HUES6 (cell line): Measurements from ENCODE around the gene ELMO2.

ENCODE experiments used
- H3K27ac ChIP-seq: 2 replicates; pipeline ENCODE4 v1.7.0; 2013; ENCODE audit warnings: low read depth, mild to moderate bottlenecking, low read length, inconsistent platforms
- H3K27me3 ChIP-seq: 2 replicates; pipeline ENCODE4 v1.6.1; 2013; ENCODE audit warnings: low read length; ENCODE audit not compliant: control insufficient read depth, insufficient read depth
- H3K36me3 ChIP-seq: 2 replicates; pipeline ENCODE4 v1.6.1; 2013; ENCODE audit warnings: low read length; ENCODE audit not compliant: control insufficient read depth, insufficient read depth
- H3K4me1 ChIP-seq: 2 replicates; pipeline ENCODE4 v1.6.1; 2013; ENCODE audit warnings: low read length; ENCODE audit not compliant: control insufficient read depth, insufficient read depth
- H3K4me3 ChIP-seq: 2 replicates; pipeline ENCODE4 v1.5.1; 2013; ENCODE audit warnings: low read depth, low read length
- H3K9ac ChIP-seq: one replicate; pipeline ENCODE4 v1.6.1; 2013; ENCODE audit warnings: mild to moderate bottlenecking, low read length
- H3K9me3 ChIP-seq: 2 replicates; pipeline ENCODE4 v1.6.1; 2013; ENCODE audit warnings: low read depth, low read length; ENCODE audit not compliant: control insufficient read depth, insufficient read depth

The ELMO2 gene

DNA sequence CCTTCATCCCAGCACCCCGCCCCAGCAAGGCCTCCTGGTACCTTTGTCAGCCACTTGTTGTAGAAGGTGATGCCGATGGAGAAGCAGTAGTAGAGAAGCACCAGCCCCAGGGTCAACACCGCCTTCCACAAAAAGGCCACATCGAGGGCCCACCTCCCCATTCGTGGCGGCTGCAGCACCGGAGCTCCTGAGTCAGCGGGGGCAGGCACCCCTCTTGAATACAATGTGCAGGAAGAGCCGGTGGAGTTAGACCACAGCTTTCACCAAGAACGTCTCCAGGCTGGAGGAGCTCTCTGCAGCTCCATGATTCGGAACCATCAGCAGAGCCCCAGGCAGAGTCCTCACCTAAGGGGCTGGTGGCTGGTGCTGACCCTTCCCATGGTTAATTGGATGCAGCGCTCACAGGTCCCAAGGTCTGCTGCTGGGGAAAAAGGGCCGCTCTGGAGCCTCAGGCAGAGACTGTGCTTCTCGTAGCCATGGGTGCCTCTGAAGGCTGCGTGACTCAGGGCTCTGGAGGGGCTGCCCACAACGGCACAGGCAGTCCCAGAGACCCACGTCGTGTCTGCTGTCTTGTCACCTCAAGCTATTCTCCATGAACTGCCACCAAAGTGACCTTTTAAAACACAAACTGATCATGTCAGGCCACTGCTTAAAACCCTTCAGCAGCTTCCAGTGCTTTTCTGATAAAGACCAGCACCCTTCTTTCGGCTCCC is 47.9 kb downstream of the ELMO2 start:
- H3K4me3 ChIP-seq = no peak overlapping the region
- no peak overlapping the region for H3K9ac ChIP-seq
- H3K27ac ChIP-seq = no peak overlapping the region
- H3K36me3 ChIP-seq = peaks cover 56% of the 10 kb centered on the region
- H3K4me1 ChIP-seq = peaks cover 2% of the 10 kb centered on the region; the same call in 1 of the 2 replicates
- H3K27me3 ChIP-seq = no peaks in the 10 kb centered on the region
- H3K9me3 ChIP-seq = no peaks in the 10 kb centered on the region

DNA sequence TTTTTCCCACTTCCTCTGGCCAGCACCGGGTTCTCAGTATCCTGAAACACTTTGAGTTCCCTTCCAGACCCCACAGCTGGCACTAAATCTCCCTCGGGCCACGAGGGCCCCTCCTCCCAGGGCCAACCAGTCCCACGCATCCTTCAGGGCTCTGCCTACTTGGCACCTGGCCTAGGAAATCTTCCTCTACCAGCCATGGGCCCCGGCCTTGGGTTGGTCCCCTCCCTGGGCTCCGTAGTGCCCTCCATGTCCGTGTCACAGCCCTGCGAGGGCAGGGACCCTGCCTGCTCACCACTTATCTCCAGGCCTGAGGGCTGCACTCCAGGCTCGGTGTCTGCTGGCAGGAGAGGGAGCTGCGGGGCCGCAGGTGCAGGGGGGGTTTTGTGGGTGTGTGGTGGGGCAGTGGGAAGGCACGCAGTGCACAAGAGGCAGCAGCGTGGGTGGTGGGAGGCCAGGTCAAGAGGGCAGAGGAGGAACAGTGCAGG is 49.3 kb downstream of the ELMO2 start:
- H3K9me3 ChIP-seq = no peaks in the 10 kb centered on the region
- no peak overlapping the region for H3K27ac ChIP-seq
- no peak overlapping the region for H3K9ac ChIP-seq
- no peaks in the 10 kb centered on the region for H3K4me1 ChIP-seq
- peaks cover 52% of the 10 kb centered on the region for H3K36me3 ChIP-seq
- no peak overlapping the region for H3K4me3 ChIP-seq
- no peaks in the 10 kb centered on the region for H3K27me3 ChIP-seq

DNA sequence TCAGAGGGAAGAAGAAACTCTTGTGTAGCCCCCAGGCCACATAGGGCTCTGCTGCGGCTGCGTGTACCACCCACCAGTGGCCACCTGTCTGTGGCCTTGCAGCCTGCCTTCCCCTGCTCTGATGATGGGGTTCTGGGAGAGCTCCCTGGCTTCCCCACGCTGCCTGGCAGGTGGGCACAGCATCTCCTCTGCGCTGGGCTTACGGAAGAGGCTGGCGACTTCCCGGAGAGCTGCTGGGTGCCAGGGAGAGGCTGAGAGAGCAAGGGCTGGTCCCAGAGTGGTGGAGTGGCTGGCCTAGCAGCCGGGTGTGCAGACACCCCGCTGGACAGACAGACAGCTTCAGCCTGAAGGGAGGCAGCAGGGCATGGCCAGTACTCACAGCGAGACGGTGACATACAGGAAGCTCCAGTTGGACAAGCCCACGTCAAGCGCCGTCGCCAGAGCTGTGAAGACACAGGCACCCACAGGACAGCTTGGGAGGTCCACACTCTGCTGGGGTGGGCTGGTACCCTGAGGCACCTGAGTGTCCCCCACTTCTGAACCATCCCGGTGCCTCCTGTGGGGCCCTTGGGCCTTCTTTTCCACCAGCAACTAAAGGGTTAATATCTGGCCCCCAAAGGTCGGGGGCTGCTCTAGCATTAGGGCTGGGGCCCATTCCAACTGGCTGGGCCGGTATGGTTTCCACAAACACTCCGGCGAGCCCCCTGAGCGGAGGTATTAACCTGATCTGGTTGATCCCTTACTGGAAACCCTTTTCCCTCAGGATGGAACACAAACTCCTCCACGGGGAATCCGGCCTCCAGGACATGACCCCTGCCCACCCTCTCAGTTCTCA is 50.0 kb downstream of the ELMO2 start:
- H3K36me3 ChIP-seq = peaks cover 52% of the 10 kb centered on the region
- no peak overlapping the region for H3K4me3 ChIP-seq
- no peaks in the 10 kb centered on the region for H3K9me3 ChIP-seq
- no peak overlapping the region for H3K27ac ChIP-seq
- H3K4me1 ChIP-seq = peaks cover 5% of the 10 kb centered on the region; the same call in 1 of the 2 replicates
- H3K27me3 ChIP-seq = no peaks in the 10 kb centered on the region
- no peak overlapping the region for H3K9ac ChIP-seq

DNA sequence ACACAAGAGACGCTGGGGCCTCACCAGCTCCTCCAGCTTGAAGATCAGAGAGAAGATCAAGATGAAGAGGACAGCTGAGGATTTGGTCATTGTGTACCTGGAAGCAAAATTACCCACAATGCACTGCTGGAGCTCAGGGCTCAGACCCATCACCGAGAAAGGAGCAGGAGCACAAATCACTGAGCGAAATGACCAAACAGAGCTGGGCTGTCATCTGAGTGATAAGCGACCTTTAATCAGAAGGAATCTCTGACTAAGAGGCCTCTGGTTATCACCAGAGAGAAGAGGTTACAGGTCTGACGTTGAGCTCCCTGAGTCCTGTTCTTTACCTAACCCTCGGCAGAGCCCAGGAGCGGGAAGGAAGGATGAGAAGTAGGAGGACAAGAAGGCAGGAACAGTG is 50.6 kb downstream of the ELMO2 start:
- no peak overlapping the region for H3K27ac ChIP-seq
- H3K27me3 ChIP-seq = no peaks in the 10 kb centered on the region
- H3K4me3 ChIP-seq = no peak overlapping the region
- H3K4me1 ChIP-seq = peaks cover 12% of the 10 kb centered on the region
- H3K36me3 ChIP-seq = peaks cover 52% of the 10 kb centered on the region
- H3K9ac ChIP-seq = no peak overlapping the region
- no peaks in the 10 kb centered on the region for H3K9me3 ChIP-seq

DNA sequence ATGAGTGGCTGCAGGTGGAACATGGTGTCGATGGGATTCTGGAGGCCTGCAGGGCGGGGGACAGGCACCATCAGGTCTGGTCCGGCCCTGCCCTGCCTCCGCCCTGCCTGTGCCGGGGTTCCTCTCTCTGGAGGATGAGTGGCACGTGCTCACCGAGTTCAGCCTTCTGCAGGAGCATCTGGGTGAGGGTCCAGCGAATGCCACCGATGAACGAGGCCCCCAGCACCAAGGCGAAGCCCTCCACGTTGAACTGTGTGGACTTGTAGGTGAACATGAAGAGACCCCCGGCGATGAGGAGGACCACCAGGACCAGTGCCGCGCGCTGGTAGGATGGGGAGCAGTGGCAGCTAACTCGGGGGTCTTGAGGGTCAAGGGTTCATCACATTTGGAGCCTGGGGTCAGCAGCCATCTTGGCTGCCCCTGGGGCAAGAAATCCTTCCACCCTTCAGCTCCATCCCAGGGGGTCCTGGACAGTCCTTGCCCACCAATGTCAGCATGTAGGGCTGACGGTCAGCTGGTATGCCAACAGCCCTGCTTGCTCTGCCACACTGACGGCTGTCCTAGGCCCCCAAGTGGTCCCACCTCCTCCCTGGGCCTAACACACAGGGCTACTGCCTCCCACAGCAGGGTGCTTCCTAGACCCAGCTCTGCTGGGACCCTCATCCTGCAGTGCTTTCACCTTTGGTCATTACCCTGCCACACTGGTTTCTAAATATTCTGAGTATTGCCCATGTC is 51.3 kb downstream of the ELMO2 start:
- Histone ChIP-seq H3K36me3 (peaks cover 52% of the 10 kb centered on the region), H3K27ac (no peak overlapping the region), H3K27me3 (no peaks in the 10 kb centered on the region), H3K4me1 (peaks cover 19% of the 10 kb centered on the region), H3K4me3 (no peak overlapping the region), H3K9me3 (no peaks in the 10 kb centered on the region), H3K9ac (no peak overlapping the region)

DNA sequence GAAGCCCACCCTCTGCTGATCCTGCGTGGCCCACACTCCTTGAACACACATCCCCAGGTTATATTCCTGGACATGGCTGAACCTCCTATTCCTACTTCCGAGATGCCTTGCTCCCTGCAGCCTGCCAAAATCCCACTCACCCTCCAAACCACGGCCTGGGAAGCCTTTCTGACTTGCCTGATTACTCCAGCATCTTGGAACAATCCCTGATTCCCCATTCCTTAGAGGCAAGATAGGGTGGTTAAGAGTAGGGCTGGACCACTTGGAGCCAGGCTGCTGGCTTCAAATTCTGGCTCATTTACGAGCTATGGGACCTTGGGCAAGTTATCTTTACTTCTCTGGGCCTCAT is 52.2 kb downstream of the ELMO2 start:
- Histone ChIP-seq H3K9me3 (no peaks in the 10 kb centered on the region), H3K27me3 (no peaks in the 10 kb centered on the region), H3K4me1 (peaks cover 25% of the 10 kb centered on the region), H3K27ac (no peak overlapping the region), H3K36me3 (peaks cover 52% of the 10 kb centered on the region), H3K9ac (no peak overlapping the region), H3K4me3 (no peak overlapping the region)

DNA sequence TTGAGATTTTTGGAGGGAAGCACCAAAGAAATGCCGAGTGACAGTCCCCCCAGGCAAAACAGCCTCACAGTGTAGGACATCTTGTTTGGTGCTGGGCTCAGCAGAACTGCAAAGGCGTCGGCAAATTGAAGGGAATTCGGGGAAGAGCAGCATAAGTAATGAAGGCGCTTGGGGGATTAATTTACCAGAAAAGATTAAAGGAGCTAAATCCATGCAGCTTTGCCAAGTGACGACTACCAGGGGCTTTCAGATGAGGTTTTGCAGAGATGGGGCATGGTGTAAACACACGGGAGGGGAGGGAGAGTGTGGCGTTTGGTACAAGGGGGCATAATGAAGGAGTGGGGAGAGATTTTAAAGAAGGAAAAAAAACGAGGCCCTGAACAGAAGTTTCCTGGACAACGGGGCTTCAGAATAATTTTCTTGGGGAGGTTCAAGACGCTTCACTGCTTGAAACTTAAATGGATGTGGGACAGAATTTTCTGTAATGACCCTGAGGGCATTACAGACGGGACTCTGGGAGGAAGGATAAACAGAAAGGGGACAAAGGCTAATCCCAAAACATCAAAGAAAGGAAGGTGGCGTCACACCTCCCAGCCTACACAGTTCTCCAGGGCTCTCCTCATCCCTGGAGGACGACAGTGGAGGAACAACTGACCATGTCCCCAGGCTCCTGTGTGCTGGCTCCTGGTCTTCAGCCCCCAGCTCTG is 52.8 kb downstream of the ELMO2 start:
- Histone ChIP-seq H3K27ac (no peak overlapping the region), H3K36me3 (peaks cover 49% of the 10 kb centered on the region), H3K27me3 (no peaks in the 10 kb centered on the region), H3K9me3 (no peaks in the 10 kb centered on the region), H3K9ac (no peak overlapping the region), H3K4me3 (no peak overlapping the region), H3K4me1 (peaks cover 30% of the 10 kb centered on the region)

DNA sequence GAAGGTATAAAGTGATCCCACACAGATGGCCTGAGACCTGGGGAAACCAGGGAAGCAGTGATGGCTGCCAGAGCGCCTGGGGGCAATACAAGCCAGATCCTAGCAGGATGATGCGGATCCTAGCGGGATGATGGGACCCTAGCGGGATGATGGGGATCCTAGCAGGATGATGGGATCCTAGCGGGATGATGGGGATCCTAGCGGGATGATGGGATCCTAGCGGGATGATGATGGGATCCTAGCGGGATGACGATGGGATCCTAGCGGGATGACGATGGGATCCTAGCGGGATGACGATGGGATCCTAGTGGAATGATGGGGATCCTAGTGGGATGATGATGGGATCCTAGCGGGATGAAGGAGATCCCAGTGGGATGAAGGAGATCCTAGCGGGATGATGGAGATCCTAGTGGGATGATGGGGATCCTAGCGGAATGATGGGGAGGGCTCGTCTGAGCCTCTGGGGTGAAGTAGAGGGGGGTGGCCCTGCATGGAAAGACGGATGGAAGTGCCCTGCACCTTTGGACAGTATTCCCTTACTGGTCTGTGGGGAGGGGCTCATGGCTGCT is 54.0 kb downstream of the ELMO2 start:
- Histone ChIP-seq H3K4me1 (peaks cover 36% of the 10 kb centered on the region), H3K4me3 (no peak overlapping the region), H3K27me3 (no peaks in the 10 kb centered on the region), H3K36me3 (peaks cover 38% of the 10 kb centered on the region), H3K9ac (no peak overlapping the region), H3K9me3 (no peaks in the 10 kb centered on the region), H3K27ac (no peak overlapping the region)

DNA sequence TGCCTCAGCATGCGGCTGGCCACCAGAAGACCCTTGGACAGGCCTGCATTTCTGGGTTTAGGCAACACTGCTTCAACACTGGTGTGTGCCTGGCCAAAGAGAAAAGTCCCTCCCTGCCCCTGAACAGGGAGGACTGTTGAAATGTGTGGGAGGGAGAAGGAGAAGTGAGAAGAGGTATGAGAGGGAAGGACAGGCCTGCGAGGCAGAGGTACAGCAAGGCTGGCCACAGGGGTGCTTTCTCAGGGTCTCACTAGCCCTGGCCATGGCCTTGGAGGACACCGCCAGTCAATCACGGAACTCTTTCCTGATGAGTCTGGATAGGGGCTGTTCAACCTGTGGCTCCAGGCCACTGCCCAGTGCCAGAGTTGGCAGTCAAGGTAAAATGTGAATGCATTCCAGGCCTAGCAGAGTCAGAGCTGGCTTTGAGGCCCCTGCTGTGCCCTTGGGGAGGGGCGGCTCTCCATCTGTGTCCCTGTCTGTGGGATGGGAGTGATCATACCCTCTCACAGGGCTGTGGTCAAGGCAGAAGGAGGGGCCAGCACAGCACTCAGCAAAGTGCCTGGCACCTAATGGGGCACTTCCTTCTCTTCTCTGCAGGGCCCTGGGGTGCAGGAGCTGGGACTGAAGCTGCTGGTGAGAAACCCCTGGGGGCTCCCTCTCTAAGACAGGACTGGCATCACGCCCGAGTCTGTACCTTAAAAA is 54.9 kb downstream of the ELMO2 start:
- H3K9me3 ChIP-seq = no peaks in the 10 kb centered on the region
- H3K27ac ChIP-seq = peak overlapping the region; percentile 34; the same call in 1 of the 2 replicates
- no peak overlapping the region for H3K4me3 ChIP-seq
- H3K9ac ChIP-seq = peak overlapping the region; percentile 71
- H3K36me3 ChIP-seq = peaks cover 30% of the 10 kb centered on the region
- peaks cover 36% of the 10 kb centered on the region for H3K4me1 ChIP-seq
- no peaks in the 10 kb centered on the region for H3K27me3 ChIP-seq

DNA sequence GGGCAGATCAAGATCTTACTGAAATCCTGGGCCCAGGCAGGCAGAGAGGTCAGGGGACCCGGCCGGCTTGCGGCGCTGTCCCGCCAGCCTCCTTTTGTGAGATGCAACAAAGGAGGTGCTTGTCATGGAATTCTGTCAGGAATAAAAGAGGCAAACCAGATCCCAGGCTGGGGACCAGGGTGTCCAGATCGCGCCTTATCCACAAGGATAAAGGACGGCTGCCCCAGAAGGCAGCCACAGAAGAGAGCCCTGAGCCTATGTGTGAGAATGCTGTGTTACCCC is 55.5 kb downstream of the ELMO2 start:
- Histone ChIP-seq H3K4me3 (no peak overlapping the region; the same call in 1 of the 2 replicates), H3K36me3 (peaks cover 24% of the 10 kb centered on the region), H3K9me3 (no peaks in the 10 kb centered on the region), H3K4me1 (peaks cover 36% of the 10 kb centered on the region), H3K27me3 (no peaks in the 10 kb centered on the region), H3K9ac (peak overlapping the region; percentile 71), H3K27ac (peak overlapping the region; percentile 80)
